Myocyte (in vitro differentiated cells): ENCODE data around the gene UBE2G1. TPM values are rescaled to one million over a fixed set of nuclear protein-coding genes. Genes with fewer than 3 reads are reported as not detected.
A peak's percentile ranks its signal among the peaks of the same experiment; 100 is the strongest.
"Not testable (repeated sequence)": the region's sequence is repeated elsewhere in the genome, so short reads cannot be mapped to it uniquely, and the experiment has no call there.

Source experiments
- DNase-seq: peaks from one replicate; pipeline ENCODE4 v3.0.0-alpha.2; 2012; ENCODE audit warnings: low read depth
- total RNA-seq: library from RNA; depleted of rRNA; stranded (reverse); fragments of >200 nt; gene quantifications from 2 replicates; pipeline ENCODE4 v1.2.3, GENCODE V29; 2014

Gene UBE2G1
- total RNA-seq, 1 donor from 2014 or later = 75.0 TPM

GRCh38 chr17:4375796-4376440, 9.4 kb upstream of the UBE2G1 start:
- not testable (repeated sequence) for DNase-seq

- no peak for DNase-seq
These were observed 8.7 kb upstream of the UBE2G1 start for GRCh38 chr17:4375039-4375748.

- DNase-seq = peak; percentile 13
These were observed 3.2 kb upstream of the UBE2G1 start for GRCh38 chr17:4369557-4370230.

GRCh38 chr17:4368341-4368740, 1.9 kb upstream of the UBE2G1 start:
- no peak for DNase-seq

GRCh38 chr17:4367177-4367576, 702 bp upstream of the UBE2G1 start:
- DNase-seq = not testable (repeated sequence)

- peak; percentile 31 for DNase-seq
These were observed 698 bp downstream of the UBE2G1 start for GRCh38 chr17:4365628-4366326.

GRCh38 chr17:4365103-4365627, 1.3 kb downstream of the UBE2G1 start:
- peak; percentile 96 for DNase-seq

- DNase-seq = no peak
These were observed 1.8 kb downstream of the UBE2G1 start for GRCh38 chr17:4364622-4365041.

GRCh38 chr17:4362141-4362540, 4.3 kb downstream of the UBE2G1 start:
- DNase-seq = no peak

- no peak for DNase-seq
These were observed 8.3 kb downstream of the UBE2G1 start for GRCh38 chr17:4358154-4358553.

- DNase-seq = no peak
These were observed 8.8 kb downstream of the UBE2G1 start for GRCh38 chr17:4357671-4358070.

- DNase-seq = no peak
These were observed 9.3 kb downstream of the UBE2G1 start for GRCh38 chr17:4357030-4357628.

GRCh38 chr17:4354862-4355514, 11.5 kb downstream of the UBE2G1 start:
- no peak for DNase-seq

GRCh38 chr17:4354206-4354605, 12.3 kb downstream of the UBE2G1 start:
- DNase-seq = no peak

- DNase-seq = not testable (repeated sequence)
These were observed 16.3 kb downstream of the UBE2G1 start for GRCh38 chr17:4350214-4350613.

GRCh38 chr17:4345581-4346252, 20.8 kb downstream of the UBE2G1 start:
- DNase-seq = peak; percentile 43

- peak; percentile 79 for DNase-seq
These were observed 21.5 kb downstream of the UBE2G1 start for GRCh38 chr17:4344926-4345325.

GRCh38 chr17:4342535-4342934, 23.9 kb downstream of the UBE2G1 start:
- DNase-seq = no peak

- no peak for DNase-seq
These were observed 24.9 kb downstream of the UBE2G1 start for GRCh38 chr17:4341616-4341977.
